GM19395 (cell line): ENCODE measurements around the gene FBXL19.

ENCODE experiments used
- ATAC-seq: cut with Tn5 transposase; IDR thresholded peaks from one replicate; pipeline ENCODE4 v1.9.1; 2021; ENCODE audit warnings: mild to moderate bottlenecking, moderate library complexity; ENCODE audit not compliant: unreplicated experiment

The FBXL19 gene

GRCh38 chr16:30961384-30961783, 38.0 kb downstream of the FBXL19 start:
- ATAC-seq = no peak

GRCh38 chr16:30963925-30964511, 40.6 kb downstream of the FBXL19 start:
- ATAC-seq = no peak

- ATAC-seq = no peak
Measured at GRCh38 chr16:30964574-30965226, 41.3 kb downstream of the FBXL19 start.

GRCh38 chr16:30965436-30965835, 42.1 kb downstream of the FBXL19 start:
- no peak for ATAC-seq

GRCh38 chr16:30966033-30966619, 42.8 kb downstream of the FBXL19 start:
- no peak for ATAC-seq

- ATAC-seq = no peak
Measured at GRCh38 chr16:30967795-30968194, 44.4 kb downstream of the FBXL19 start.

GRCh38 chr16:30969246-30969842, 46.0 kb downstream of the FBXL19 start:
- no peak for ATAC-seq

- ATAC-seq = no peak
Measured at GRCh38 chr16:30971298-30971697, 47.9 kb downstream of the FBXL19 start.

- no peak for ATAC-seq
Measured at GRCh38 chr16:30972872-30973271, 49.5 kb downstream of the FBXL19 start.

- ATAC-seq = no peak
Measured at GRCh38 chr16:30974348-30974747, 51.0 kb downstream of the FBXL19 start.

- no peak for ATAC-seq
Measured at GRCh38 chr16:30976486-30976885, 53.1 kb downstream of the FBXL19 start.

- ATAC-seq = no peak
Measured at GRCh38 chr16:30977502-30977901, 54.1 kb downstream of the FBXL19 start.

- no peak for ATAC-seq
Measured at GRCh38 chr16:30979170-30980022, 56.0 kb downstream of the FBXL19 start.

GRCh38 chr16:30980023-30980371, 56.6 kb downstream of the FBXL19 start:
- ATAC-seq = no peak

GRCh38 chr16:30980434-30980833, 57.1 kb downstream of the FBXL19 start:
- ATAC-seq = no peak

- no peak for ATAC-seq
Measured at GRCh38 chr16:30980959-30981358, 57.6 kb downstream of the FBXL19 start.

- ATAC-seq = no peak
Measured at GRCh38 chr16:30982548-30983288, 59.3 kb downstream of the FBXL19 start.

GRCh38 chr16:30983289-30983889, 60.0 kb downstream of the FBXL19 start:
- no peak for ATAC-seq

GRCh38 chr16:30983898-30984610, 60.7 kb downstream of the FBXL19 start:
- no peak for ATAC-seq
